HG03432 (cell line): Measurements from ENCODE around the gene SEC61A1.

Experiments used
- ATAC-seq: cut with Tn5 transposase; IDR thresholded peaks from one replicate; pipeline ENCODE4 v1.9.1; 2021; ENCODE audit warnings: mild to moderate bottlenecking, moderate library complexity; ENCODE audit not compliant: unreplicated experiment

SEC61A1 gene

DNA sequence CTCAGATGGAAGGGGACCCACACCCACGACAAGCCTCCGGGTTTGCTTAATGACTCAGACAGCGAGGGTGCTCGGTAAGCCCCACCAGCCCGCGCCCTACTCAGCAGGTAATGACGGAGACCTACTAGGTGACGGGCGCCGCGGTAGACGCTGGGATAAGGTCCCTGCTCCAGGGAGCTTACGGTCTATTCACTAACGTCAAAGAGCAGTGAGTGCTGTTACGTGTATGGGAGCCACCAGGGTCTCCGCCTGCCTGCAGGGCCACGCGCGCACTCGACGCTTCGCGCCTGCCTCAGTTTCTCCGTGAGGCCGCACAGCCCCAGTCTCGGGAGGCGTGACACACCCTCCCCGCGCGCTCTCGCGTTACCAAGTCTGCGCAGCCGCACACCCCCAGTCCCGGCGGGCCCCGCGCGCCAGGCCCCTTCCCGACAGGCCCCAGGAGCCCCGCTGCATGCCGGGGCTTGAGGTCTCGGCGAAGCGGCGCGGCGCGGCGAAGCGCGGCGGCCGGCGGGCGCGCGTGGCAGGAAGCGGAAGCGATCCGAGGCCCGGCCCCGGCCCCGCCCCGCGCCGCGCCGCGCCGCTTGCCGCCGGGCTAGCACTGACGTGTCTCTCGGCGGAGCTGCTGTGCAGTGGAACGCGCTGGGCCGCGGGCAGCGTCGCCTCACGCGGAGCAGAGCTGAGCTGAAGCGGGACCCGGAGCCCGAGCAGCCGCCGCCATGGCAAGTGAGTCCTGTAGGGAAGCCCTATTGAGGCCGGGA, at the start of gene SEC61A1:
Gene SEC61A1 (plus strand): TSS at position 601 of the 758 bp plus-strand sequence. CDS start 116 bp downstream, at position 717.
- ATAC-seq: peak; percentile 94

DNA sequence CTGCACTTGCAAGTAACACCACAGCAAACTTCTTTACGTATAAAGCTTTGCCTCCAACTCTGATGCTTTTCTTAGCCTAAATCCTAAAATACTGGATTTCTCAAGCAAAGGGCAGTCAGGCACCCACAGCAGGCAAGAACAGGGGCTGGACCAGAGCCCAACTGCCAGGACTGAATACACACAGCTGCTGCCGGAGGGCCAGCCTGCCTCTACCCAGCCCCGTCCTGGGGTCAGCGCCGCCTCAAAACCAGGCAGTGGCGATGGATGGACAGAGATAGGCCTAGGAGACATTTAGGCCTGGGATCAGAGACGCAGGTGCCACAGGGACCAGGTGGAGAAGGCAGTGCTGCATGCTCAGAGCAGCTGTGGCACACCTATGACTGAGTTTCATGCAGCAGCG, 47.6 kb upstream of the SEC61A1 start:
- no peak for ATAC-seq

DNA sequence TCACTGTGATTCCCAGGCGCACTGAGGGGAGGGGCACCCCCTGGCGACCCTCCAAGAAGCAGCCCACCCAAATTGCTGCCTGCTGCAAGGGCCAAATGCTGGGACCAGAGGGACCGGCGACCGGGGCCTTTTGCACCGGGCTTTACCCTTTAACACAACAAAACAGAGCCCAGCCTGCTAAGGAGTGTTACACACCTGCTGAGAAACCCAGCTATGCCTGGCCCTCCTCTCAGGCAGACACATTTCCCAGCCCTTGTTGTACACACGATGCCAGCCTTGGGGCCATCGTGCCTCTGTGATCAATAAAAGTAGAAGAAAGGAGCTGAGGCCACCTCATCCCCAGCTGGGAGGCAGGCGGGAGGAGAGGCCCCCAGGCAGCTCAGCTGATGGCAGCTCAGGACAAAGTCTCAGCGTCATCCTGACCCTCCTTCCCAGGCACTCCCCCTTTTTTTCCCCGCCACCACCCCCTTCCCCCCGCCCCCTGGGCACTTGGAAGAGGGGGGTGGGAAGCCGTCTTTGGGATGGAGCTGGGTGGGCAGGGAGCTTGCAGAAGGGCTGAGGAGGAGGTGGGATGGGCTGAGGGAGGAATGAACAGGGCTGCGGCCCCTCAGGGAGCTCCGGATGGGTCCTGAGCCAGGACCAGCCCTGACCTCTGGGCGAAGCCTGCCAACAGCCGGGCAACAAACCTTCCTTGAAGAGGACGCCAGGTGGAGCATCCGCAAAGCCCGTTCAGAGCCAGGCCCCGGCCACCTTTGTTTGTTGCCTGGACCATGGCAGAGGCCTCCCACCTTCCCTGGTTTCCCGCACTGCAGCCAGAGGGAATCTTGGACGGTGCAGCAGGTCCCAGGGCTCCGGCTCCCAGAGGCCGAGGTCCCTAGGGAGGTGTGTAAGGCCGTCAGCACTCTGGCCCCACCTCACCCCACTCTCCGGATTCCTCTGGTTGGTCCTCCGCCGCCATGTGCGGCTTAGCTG, 45.9 kb upstream of the SEC61A1 start:
- ATAC-seq: no peak

DNA sequence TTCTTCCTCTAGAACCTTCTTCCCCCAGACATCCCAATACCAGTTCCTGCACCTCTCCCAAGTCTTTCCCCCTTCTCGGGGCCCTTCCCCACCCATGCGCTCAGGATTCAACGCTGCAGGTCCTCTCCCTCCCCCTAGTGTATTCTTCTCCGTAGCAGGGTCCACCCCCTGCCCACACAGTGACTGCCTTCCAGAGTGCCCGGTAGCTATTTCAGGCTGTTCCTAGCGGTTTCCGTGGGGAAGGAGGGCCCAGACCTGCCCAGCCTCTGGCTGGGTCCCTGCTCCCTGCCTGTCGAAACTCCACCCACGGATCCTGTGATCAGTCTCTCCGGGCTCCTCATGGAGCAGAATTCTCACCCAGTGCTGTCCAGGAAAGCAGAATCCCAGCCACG, 45.2 kb upstream of the SEC61A1 start:
- no peak for ATAC-seq

DNA sequence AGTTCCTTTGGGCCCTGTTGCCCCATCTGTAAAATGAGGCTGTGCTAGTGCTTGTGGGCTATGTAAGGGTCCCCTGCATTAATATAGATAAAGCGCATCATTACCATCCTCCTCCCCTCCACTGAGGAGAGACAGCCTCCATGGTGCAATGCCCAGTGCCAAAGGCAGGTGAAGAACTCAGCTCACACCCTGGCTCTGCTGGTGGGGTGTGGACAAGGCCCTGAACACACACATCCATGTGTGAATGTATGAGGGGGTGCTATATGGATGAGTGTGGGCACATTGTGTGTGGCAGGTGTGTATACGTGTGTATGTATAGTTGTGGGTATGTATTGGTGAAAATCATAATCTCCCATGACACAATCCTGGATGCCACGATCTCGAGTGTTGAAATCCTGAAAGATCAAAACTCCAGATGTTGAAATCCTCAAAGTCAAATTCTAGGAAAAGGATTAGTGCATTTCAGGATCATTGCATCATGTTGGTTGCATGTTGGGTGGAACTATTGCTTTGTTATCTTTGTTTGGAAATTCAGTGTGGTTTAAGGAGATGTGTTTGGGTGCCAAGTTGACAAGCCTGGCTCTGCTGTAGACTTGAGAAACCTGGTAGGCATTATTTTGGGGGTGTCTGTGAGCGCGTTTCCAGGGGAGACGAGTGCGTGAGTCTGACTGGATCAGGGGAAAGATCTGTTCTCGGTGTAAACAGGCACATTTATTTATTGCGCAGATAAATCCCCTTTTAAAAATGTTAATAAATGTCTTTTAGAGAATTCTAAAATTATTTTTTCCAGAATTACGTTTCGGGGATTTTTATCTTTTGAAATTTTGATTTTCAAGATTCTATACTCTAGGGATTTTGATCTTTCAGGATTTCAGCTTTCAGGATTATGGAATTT, 42.0 kb upstream of the SEC61A1 start:
- ATAC-seq: no peak

DNA sequence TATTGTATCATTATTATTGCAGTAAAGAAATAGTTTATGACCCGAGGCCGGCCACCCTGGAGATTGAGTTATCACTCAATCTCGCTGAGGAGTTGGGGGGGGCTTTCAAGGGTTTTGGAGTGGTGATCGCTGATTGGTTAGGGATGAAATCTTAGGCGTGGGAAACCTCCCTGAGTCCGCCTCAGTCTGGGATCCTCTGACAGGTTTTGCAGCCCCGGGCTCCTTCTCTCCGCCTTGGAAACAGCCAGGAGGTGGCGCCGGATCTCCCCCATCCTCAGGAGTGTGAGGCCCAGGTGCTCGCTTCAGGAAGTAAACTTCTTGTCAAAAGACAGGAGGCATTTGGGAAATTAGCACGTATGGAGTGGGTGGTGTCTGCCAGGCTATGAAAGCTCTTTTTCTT, 41.1 kb upstream of the SEC61A1 start:
- ATAC-seq: no peak

DNA sequence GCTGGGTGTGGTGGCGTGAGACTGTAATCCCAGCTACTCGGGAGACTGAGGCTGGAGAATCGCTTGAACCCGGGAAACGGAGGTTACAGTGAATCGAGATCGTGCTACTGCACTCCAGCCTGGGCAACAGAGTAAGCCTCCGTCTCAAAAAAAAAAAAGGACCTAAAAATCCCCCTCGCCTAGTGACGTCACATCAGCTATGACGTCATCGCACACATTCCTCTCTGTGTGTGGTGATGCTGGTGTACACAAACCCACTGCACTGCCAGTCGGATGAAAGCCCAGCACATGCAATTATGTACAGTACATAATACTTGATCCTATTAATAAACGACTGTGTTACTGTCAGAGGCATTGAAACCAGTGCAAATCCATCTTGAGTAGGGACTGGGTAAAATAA, 40.2 kb upstream of the SEC61A1 start:
- ATAC-seq: no peak

DNA sequence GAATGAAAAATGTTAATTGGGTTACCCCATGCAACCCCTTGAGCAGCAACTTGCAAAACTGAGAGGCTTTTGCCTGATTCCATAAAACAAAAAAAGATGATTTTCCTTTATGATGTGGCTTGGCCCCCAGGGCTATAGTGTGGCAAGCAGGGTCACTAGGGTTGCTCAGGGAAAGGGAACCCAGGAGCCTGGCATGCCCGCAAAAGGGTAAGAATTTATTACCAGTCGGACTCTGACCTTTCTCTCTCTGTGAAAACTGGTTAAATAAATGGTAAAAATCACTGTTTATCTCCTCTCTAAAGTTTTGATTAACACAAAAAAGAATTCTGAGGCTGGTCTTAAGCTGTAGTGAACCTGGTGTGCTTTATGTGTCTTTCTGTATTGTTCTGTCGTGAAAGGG, 37.7 kb upstream of the SEC61A1 start:
- no peak for ATAC-seq

DNA sequence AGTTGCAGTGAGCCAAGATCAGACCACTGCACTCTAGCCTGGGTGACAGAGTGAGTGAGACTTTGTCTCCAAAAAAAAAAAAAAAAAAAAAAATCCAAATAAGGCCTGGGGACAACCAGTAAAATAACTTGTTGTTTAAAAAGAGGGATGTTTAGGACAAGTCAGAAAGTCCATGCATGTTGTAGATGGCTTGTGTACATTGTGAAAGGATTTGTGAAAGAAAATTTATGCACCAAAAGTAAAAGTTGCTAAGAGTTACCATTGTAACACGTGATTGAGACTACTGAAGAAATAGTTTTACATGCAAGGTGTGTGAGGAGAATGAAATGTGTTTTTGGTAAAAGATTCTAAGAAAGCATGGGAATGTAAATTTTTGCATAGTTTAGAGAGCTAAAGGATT, 35.7 kb upstream of the SEC61A1 start:
- no peak for ATAC-seq

DNA sequence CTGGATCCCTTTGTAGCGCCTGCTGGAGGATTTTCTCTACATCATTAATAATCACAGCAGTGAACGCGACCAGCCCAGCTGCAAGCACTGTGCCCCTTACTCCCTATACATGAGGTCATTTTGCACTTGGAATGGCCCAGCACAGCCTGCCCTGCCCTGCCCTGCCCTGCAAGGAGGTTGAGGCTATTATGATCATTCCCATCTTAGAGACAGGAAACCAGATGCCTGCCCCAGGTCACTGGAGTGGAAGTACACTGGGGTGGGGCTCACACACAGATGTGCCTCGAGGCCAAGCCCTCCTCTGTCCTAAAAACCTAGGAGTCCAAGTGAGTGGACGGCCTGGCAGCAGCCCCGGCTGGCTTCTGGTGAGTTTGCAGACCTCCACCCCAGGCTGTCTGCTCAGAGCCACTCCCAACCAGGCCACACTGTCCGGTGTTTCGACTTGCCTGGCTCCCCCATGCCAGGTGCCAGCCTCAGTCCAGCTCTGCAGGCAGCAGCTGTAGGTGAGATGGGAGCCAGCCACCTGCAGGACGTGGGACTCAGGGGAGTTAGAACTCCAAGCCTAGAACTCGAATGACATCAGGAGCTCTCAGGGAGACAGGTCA, 30.4 kb upstream of the SEC61A1 start:
- no peak for ATAC-seq

DNA sequence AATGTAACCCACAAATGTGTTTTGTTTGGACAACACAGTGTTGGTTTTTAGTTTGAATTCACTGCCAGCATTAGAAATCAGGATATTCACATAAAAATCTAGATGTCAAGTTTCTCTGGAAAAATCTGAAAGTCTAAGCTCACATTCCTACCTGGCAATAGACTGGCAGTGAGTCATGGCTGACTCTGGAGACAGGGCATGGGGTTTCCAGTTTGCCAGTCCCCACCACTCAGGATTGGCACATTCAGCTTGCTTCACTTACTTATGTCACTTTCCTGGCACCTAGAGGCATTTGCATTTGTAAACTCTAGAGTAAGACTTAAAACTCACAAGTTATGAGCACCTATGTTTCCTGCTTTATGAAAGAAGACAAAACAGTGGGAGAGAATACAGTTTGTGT, 19.1 kb upstream of the SEC61A1 start:
- no peak for ATAC-seq

DNA sequence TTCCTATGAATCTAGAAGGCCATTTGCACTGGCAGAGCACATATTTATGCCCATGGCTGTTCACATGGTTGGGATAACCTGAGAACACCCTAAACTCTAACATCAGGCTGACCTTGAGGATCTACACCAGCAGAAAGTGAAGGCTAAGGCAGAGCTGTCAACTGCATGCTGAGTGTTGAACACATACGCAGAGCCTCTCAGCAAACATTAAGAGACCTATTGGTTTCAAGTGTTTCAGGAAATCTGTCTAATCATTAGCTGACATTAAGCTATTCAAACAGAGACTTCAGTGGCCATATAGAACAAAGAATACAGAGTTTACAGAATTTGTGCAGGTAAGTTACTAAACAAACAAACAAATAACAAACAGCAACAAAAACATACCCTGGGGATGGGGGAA, 16.1 kb upstream of the SEC61A1 start:
- ATAC-seq: no peak

DNA sequence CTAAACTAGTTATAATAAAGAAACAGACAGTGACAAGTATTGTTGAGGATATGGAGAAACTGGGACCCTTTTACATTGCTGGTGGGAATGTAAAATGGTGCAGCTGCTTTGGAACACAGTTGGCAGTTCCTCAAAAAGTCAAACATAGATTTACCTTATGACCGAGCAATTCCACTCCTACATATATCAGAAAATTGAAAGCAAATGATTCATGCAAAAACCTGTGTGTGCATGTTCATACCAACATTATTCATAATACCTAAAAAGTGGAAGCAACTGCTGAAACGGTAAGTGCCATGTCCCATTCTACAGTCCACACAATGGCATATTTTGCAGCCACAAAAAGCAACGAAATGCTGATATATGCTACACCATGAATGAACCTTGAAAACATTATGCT, 12.2 kb upstream of the SEC61A1 start:
- ATAC-seq: no peak

DNA sequence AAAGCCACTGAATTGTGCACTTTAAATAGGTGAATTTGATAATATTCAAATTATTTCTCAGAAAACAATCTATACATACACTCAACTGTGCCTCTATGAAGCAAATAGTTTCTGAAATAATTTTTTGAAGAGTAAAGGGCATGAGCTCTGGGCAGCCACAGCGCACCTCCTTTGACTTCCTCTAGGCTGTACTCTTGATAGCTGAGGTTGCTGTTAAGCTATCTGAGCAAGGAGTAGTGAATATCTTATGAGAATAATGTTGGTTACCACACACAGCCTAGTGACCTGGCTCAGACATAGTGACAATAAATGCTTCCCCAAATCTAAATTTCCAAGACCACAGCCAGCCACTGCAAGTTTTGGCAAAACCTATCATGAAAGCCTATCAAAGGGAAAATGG, 11.6 kb upstream of the SEC61A1 start:
- ATAC-seq: no peak

DNA sequence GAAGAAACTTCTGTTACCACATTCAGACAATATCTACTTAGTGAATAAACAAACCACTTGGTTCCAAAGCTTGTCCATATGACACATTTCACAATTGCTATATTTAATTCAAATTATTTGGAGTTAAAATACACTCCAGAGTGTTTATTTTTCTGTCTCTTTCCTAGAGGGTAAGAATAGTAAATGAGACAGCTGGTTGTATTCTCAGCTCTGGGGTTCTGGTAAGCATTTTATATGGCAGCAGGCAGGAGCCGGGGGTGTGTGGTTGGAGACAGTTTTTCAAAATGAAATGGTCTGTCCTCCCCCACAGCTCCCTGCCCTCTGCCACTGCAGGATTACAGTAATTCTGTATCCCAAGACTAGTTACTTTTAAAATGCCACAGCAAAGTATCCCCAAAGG, 10.9 kb upstream of the SEC61A1 start:
- no peak for ATAC-seq

DNA sequence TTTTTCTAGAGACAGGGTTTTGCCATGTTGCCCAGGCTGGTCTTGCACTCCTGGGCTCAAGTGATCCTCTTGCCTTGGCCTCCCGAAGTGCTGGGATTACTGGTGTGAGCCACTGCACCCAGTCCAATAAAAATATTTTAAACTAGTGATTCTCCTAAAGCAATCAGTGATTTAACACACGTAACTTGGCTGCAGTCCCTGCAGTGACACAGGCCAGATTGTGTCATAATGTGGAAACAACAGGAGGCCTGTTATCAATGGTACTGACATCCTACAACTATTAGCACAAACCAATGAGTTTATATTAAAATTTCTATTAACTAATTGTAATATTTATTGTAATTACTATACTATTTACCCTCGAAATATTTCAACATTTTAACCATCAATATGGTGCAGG, 1.6 kb upstream of the SEC61A1 start:
- no peak for ATAC-seq

DNA sequence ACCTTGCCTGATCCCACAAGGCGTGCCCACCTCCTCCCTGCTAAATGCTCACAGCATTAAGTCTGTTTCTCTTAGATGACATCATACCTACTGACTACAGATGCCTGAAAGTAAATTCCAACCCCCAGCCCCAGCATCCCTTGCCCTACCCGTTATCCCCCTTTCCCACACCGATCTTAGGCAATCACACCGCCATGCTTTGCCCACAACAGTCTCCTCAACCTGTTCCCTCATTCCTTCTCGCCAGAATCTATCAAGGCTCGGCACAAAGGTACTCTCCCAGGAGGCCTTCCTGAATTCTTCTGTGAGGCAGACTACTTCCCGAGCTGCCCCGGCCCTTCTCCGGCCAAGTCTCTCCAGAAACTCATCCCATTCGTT, 789 bp upstream of the SEC61A1 start:
- no peak for ATAC-seq

DNA sequence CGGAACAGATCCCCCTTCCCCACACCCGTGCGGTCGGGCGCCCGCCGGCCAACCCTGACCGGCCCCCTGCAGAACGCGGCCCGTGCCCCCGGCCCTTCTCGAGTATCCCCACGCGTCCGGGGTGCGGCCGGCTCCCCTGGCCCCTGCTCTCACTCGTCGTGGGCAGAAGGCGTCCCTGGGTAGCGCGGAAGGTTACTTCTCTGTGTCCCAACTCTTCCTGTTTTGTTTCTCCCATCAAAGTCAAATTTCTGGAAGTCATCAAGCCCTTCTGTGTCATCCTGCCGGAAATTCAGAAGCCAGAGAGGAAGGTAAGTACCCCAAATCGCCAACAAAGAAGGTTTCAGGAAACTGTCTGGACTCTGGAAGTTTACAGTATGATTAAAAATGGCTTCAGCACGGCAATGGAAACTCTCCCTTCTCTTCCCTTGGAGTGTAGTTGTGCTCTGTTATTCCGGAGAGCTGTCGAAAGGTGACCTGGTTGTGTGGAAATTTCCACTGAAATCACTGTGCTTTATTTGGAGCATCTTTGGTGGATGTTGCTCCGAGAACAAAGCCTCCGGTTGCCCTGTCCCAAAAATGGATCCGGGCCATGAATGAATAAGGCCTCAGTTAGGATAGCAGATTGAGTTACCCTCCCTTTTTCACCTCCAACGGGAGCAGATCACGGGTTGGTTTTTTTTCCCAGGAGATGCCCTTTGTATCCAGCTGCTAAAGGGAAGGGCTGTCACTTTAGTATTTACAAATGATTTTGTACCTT, 536 bp downstream of the SEC61A1 start:
- ATAC-seq: no peak

DNA sequence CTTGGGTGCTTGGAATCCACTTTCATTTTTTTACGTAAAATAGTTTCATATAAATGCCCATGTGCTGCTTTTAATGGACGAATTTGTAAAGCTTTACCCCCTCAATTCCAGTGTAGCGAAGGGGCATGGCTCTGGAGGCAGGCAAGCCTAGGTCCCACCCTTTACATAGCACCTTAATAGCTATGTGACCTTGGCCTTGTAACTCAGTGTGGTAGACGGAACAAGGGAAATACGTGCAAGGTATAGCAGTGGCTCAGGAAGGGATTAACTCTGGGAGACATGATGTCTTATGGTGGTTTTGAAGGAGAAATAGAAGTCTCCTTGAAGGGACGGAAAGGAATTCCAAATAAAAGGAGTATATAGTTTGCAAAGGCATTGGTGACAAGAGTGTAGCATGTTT, 1.4 kb downstream of the SEC61A1 start:
- no peak for ATAC-seq

DNA sequence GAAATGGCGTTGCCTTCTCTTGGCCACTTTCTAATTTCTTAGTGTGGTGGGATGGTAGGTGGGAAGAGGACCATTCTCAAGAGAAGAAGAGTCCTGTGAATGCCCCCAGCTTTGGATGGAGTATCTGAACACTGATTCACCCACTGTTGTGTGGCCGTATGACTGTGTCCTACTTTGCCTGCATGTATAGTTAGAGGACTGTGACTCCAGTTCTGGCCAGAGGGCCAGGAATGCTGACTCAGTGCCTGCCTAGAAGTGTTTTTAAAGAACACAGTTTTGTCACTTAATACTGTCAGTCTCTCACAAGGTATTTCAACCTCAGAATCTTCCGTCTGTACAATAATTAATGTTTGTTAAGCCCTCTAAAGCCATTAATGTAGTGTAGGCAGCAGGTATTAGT, 2.1 kb downstream of the SEC61A1 start:
- no peak for ATAC-seq
